Measurements from ENCODE around the gene THPO. TPM values are rescaled to one million over a fixed set of nuclear protein-coding genes. Genes with fewer than 3 reads are reported as not detected.

The THPO gene
- total RNA-seq, 4 donors from 2014 or later = 0.13 TPM; not detected in 3

DNA sequence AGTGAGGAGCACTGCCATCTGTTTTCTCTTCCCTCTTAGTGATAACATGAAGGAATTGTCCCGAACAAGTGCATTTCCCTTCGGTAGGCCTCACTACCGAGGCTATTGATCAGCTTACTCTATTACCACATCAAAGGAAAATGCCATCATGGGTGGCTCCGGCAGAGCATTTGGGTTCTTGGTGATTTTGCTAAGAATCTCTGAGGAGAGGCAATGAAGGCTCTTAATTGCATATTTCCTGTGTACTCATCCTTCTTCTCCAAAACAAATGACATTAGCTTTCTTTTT lies 37.1 kb upstream of the THPO start:
- Histone ChIP-seq H3K9me3 (no peaks in the 10 kb centered on the region), H3K36me3 (no peaks in the 10 kb centered on the region), H3K27me3 (no peaks in the 10 kb centered on the region), H3K4me1 (no peaks in the 10 kb centered on the region), H3K4me3 (replicated peaks in 1 of 3) (no peak overlapping the region), H3K27ac (no peak overlapping the region)
- intact Hi-C loops (cut with DNase I) = loop anchor here (5.0 kb wide), 1 partner anchor 127 kb away; no protein-coding TSS in a partner anchor
- 57 to 77% methylated on average over 4 of the region's 4 CpGs for WGBS, 2 donors
- DNase-seq = no peak
- TF ChIP-seq CTCF (IDR thresholded peaks at IDR 0.05) (no peak), POLR2A (IDR thresholded peaks at IDR 0.05) (no peak)

DNA sequence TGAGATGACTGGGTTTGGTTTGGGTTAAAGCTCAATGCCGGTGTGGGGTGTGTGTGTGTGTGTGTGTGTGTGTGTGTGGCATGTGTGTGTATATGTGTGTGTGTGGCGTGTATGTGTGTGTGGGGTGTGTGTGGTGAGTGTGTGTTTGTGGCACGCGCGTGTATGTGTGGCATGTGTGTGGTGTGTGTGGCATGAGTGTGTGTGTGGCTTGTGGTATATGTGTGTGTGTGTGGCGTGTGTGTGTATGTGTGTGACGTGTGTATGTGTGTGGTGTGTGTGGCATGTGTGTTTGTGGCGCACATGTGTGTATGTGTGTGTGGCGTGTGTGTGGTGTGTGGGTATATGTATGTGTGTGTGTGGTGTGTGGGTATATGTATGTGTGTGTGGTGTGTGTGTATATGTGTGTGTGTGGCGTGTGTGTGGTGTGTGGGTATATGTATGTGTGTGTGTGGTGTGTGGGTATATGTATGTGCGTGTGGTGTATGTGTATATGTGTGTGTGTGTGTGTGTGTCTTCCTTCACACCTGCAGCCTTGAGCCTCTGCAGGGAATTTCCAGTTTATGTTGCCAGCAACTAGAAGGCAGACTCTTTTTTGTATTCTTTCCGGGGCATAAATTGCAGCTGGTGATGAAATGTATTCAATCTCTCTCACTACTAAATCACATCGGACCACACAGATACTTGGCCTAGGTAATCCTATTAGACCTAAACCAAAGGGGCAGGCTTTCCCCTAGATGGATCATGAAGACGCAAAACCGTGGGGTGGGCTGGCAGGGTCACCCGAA lies 36.6 kb upstream of the THPO start:
- DNase-seq = no peak
- WGBS, 2 donors = 84 to 87% methylated on average over 16 of the region's 16 CpGs
- no peaks in the 10 kb centered on the region for H3K27me3 ChIP-seq
- no peaks in the 10 kb centered on the region for H3K36me3 ChIP-seq
- no peaks in the 10 kb centered on the region for H3K4me1 ChIP-seq
- no peaks in the 10 kb centered on the region for H3K9me3 ChIP-seq
- TF ChIP-seq CTCF (IDR thresholded peaks at IDR 0.05) (no peak), POLR2A (IDR thresholded peaks at IDR 0.05) (no peak)
- intact Hi-C loops (cut with DNase I) = loop anchor here (5.0 kb wide), 1 partner anchor 128 kb away; no protein-coding TSS in a partner anchor
- no peak overlapping the region for H3K27ac ChIP-seq
- H3K4me3 ChIP-seq (replicated peaks in 1 of 3) = no peak overlapping the region

GRCh38 chr3:184409946-184410500 lies 32.0 kb upstream of the THPO start:
- WGBS, 2 donors = 74 to 83% methylated on average over 12 of the region's 12 CpGs
- H3K9me3 ChIP-seq = no peaks in the 10 kb centered on the region
- H3K36me3 ChIP-seq = no peaks in the 10 kb centered on the region
- no peaks in the 10 kb centered on the region for H3K4me1 ChIP-seq
- no peaks in the 10 kb centered on the region for H3K27me3 ChIP-seq
- H3K27ac ChIP-seq = no peak overlapping the region
- TF ChIP-seq CTCF (IDR thresholded peaks at IDR 0.05) = no peak
- no peak for TF ChIP-seq POLR2A (IDR thresholded peaks at IDR 0.05)
- no peak overlapping the region for H3K4me3 ChIP-seq (replicated peaks in 1 of 3)
- intact Hi-C loops (cut with DNase I) = no loop called here
- no peak for DNase-seq

DNA sequence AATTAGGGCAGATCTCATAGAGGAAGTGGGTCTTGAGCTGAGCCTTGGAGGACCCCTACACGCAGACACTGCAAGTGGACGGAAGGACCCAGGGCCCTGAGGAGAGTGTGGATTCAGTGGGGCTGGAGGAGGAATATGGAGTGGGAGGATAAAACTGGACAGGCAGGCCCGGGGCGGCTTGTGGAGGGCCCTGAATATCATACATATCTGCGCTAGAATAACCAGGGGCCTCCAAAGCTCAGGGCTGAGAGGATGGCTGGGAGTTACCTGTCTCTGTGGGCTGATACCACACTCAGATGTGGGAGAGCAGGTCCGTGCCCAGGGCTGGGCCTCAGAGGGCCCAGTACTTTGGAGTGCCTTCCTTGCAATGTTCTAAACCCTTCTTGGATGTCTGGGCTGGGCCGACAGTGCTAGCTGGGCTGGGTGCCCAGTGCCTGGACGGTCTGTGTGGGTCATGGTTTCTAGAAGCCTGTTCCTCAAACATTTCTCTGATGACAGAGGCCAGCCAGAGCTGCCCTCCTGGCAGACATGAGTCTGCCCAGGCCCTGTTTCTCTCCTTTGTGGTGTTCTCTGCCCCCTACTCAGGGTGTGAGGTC lies 31.4 kb upstream of the THPO start:
- H3K27me3 ChIP-seq = no peaks in the 10 kb centered on the region
- 80 to 83% methylated on average over 8 of the region's 8 CpGs for WGBS, 2 donors
- intact Hi-C loops (cut with DNase I) = no loop called here
- H3K4me1 ChIP-seq = no peaks in the 10 kb centered on the region
- TF ChIP-seq POLR2A (IDR thresholded peaks at IDR 0.05) = no peak
- TF ChIP-seq CTCF (IDR thresholded peaks at IDR 0.05) = no peak
- no peak overlapping the region for H3K27ac ChIP-seq
- H3K36me3 ChIP-seq = no peaks in the 10 kb centered on the region
- H3K9me3 ChIP-seq = no peaks in the 10 kb centered on the region
- no peak for DNase-seq
- H3K4me3 ChIP-seq (replicated peaks in 1 of 3) = no peak overlapping the region

All from thyroid gland (tissue), 4 donors.